Lower leg skin (tissue), 3 donors: ENCODE measurements around the gene TENM4.

Experiments used
- POLR2A ChIP-seq, 2 donors: fragments of 450-650 bp; IDR thresholded peaks; one replicate each; pipeline ENCODE4 v1.6.1; 2016 to 2017; ENCODE audit warnings: antibody characterized with exemption in 2 of 2, mild to moderate bottlenecking in 1 of 2, moderate library complexity in 1 of 2
- TF ChIP-seq, protein P1 (sequence below), 3 donors: fragments of 450-650 bp; IDR thresholded peaks; one replicate each; pipeline ENCODE4 v1.5.1; 2016; ENCODE audit warnings: antibody characterized with exemption in 3 of 3, mild to moderate bottlenecking in 3 of 3, moderate library complexity in 2 of 3

GRCh38 chr11:78676026-78676557 is 764.7 kb downstream of the TENM4 start:
- TF ChIP-seq, protein P1, sequence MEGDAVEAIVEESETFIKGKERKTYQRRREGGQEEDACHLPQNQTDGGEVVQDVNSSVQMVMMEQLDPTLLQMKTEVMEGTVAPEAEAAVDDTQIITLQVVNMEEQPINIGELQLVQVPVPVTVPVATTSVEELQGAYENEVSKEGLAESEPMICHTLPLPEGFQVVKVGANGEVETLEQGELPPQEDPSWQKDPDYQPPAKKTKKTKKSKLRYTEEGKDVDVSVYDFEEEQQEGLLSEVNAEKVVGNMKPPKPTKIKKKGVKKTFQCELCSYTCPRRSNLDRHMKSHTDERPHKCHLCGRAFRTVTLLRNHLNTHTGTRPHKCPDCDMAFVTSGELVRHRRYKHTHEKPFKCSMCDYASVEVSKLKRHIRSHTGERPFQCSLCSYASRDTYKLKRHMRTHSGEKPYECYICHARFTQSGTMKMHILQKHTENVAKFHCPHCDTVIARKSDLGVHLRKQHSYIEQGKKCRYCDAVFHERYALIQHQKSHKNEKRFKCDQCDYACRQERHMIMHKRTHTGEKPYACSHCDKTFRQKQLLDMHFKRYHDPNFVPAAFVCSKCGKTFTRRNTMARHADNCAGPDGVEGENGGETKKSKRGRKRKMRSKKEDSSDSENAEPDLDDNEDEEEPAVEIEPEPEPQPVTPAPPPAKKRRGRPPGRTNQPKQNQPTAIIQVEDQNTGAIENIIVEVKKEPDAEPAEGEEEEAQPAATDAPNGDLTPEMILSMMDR (IDR thresholded peaks at IDR 0.05): no peak
- no peak for TF ChIP-seq POLR2A (IDR thresholded peaks at IDR 0.05)
